Panc1 (cell line): Measurements from ENCODE around the gene TTC27. TPM values are rescaled to one million over a fixed set of nuclear protein-coding genes. Genes with fewer than 3 reads are reported as not detected.

ENCODE experiments used
- ATAC-seq: fragments of 200-7000 bp; cut with Tn5 transposase; 2 replicates; pipeline ENCODE4 v1.9.1; 2020; ENCODE audit warnings: mild to moderate bottlenecking, moderate library complexity
- BruUV-seq: library from RNA; stranded (reverse); fragments of 400-500 nt; replicated peaks from 2 replicates; lab custom pipeline; 2021; lab: Mats Ljungman, UMichigan
- CTCF ChIA-PET: fragments of 300-600 bp; sonication (Branson Sonifier 250); formaldehyde crosslinking; loops from one replicate; lab custom pipeline; 2022; ENCODE audit warnings: antibody characterized with exemption; lab: Charles Lee
- POLR2A ChIA-PET: fragments of 300-600 bp; sonication (Branson Sonifier 250); formaldehyde crosslinking; loops from one replicate; lab custom pipeline; 2022; ENCODE audit warnings: antibody characterized with exemption; lab: Charles Lee
- DNase-seq: peaks from one replicate; pipeline ENCODE4 v3.0.0-alpha.2; 2010; ENCODE audit warnings: low read depth, low spot score
- H3K27ac ChIP-seq: 2 replicates; pipeline ENCODE4 v1.5.1; 2011; ENCODE audit warnings: mild to moderate bottlenecking, low read length, inconsistent platforms
- H3K27me3 ChIP-seq: fragments of 200-500 bp; sonication (Bioruptor generic); 2 replicates; pipeline ENCODE4 v1.6.0; 2014; ENCODE audit warnings: low read length, inconsistent platforms; ENCODE audit not compliant: control insufficient read depth, insufficient read depth
- H3K36me3 ChIP-seq: fragments of 200-500 bp; sonication (Bioruptor generic); 2 replicates; pipeline ENCODE4 v1.5.1; 2014; ENCODE audit warnings: inconsistent platforms, mild to moderate bottlenecking, low read length, moderate library complexity; ENCODE audit not compliant: control insufficient read depth, insufficient read depth
- H3K4me1 ChIP-seq: 2 replicates; pipeline ENCODE4 v1.5.1; 2011; ENCODE audit warnings: inconsistent platforms, mild to moderate bottlenecking, low read length, moderate library complexity; ENCODE audit not compliant: control insufficient read depth, insufficient read depth
- H3K4me3 ChIP-seq, 2 experiments: 2 replicates each; pipeline ENCODE4 v1.5.1; 2011 to 2012; ENCODE audit warnings: low read depth in 2 of 2, low read length in 2 of 2, mild to moderate bottlenecking in 2 of 2, inconsistent platforms in 1 of 2, moderate library complexity in 1 of 2
- H3K9me3 ChIP-seq: fragments of 200-500 bp; sonication (Bioruptor generic); 2 replicates; pipeline ENCODE4 v1.5.1; 2014; ENCODE audit warnings: low read depth, mild to moderate bottlenecking, inconsistent platforms, low read length, moderate library complexity; ENCODE audit not compliant: control insufficient read depth, insufficient read depth
- POLR2AphosphoS5 ChIP-seq: IDR thresholded peaks from 2 replicates; pipeline ENCODE4 v1.6.1; 2012; ENCODE audit warnings: mild to moderate bottlenecking, low read depth, low read length, moderate library complexity
- SIN3A ChIP-seq: IDR thresholded peaks from 2 replicates; pipeline ENCODE4 v1.6.1; 2012; ENCODE audit warnings: low read depth, mild to moderate bottlenecking, low read length, moderate library complexity, borderline replicate concordance; ENCODE audit not compliant: insufficient read depth
- TCF7L2 ChIP-seq: IDR thresholded peaks from 2 replicates; pipeline ENCODE4 v1.6.1; 2011; ENCODE audit warnings: mild to moderate bottlenecking, low read depth, low read length, inconsistent platforms
- in situ Hi-C: cut with HindIII; loops from 2 replicates; pipeline ENCODE4 v1.10.0; 2016; ENCODE audit warnings: low sequenced_read_pairs, low pct_unique_long_range_greater_than_20kb
- intact Hi-C: fragments of 100-400 bp; cut with micrococcal nuclease; formaldehyde crosslinking; loops from one replicate; pipeline ENCODE4 v1.10.0; 2022; ENCODE audit not compliant: unreplicated experiment
- total RNA-seq: library from RNA; stranded (reverse); gene quantifications from one replicate; pipeline ENCODE4 v1.2.1, GENCODE V29; 2021; ENCODE audit not compliant: unreplicated experiment
- TF ChIP-seq, protein P1 (sequence below), 2 experiments: IDR thresholded peaks; 2 replicates each; pipeline ENCODE4 v1.6.1; 2011 to 2012; ENCODE audit warnings: low read depth in 2 of 2, control low read depth in 1 of 2, low read length in 1 of 2, mild to moderate bottlenecking in 1 of 2, moderate library complexity in 1 of 2; ENCODE audit not compliant: insufficient read depth in 1 of 2
- TF ChIP-seq, protein P2 (sequence below): fragments of 450-650 bp; IDR thresholded peaks from 2 replicates; pipeline ENCODE4 v1.5.1; 2017; ENCODE audit warnings: mild to moderate bottlenecking

The TTC27 gene
- total RNA-seq, 1 experiment from 2014 or later, result 24.7 TPM

DNA sequence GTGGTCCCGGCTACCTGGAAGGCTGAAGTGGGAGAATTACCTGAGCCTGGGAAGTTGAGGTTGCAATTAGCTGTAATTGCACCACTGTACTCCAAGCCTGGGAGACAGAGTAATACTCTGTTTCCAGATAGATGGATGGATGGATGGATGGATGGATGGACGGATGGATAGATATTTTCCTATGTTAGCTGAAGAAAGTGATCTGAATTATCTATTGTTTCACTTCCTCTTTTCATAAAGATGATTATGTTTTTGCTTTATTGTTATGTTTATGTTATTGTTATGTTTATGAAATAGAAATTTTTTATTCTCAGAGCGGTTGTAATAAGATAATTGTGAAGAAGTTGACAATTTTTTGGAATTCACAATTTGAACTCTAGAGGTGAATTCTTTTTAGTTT lies 33.3 kb upstream of the TTC27 start:
- Histone ChIP-seq H3K27me3 (no peaks in the 10 kb centered on the region), H3K4me1 (no peaks in the 10 kb centered on the region), H3K36me3 (peaks cover 21% of the 10 kb centered on the region), H3K4me3 (no peak overlapping the region), H3K27ac (no peak overlapping the region), H3K9me3 (no peaks in the 10 kb centered on the region)
- CTCF ChIA-PET, result no interaction called here
- DNase-seq (no peak), ATAC-seq (no peak)
- POLR2A ChIA-PET, result no interaction called here
- intact Hi-C loops, result no loop called here
- BruUV-seq, result no TSS peak
- TF ChIP-seq SIN3A (no peak), POLR2AphosphoS5 (no peak), TCF7L2 (no peak)
- TF ChIP-seq, protein P1, sequence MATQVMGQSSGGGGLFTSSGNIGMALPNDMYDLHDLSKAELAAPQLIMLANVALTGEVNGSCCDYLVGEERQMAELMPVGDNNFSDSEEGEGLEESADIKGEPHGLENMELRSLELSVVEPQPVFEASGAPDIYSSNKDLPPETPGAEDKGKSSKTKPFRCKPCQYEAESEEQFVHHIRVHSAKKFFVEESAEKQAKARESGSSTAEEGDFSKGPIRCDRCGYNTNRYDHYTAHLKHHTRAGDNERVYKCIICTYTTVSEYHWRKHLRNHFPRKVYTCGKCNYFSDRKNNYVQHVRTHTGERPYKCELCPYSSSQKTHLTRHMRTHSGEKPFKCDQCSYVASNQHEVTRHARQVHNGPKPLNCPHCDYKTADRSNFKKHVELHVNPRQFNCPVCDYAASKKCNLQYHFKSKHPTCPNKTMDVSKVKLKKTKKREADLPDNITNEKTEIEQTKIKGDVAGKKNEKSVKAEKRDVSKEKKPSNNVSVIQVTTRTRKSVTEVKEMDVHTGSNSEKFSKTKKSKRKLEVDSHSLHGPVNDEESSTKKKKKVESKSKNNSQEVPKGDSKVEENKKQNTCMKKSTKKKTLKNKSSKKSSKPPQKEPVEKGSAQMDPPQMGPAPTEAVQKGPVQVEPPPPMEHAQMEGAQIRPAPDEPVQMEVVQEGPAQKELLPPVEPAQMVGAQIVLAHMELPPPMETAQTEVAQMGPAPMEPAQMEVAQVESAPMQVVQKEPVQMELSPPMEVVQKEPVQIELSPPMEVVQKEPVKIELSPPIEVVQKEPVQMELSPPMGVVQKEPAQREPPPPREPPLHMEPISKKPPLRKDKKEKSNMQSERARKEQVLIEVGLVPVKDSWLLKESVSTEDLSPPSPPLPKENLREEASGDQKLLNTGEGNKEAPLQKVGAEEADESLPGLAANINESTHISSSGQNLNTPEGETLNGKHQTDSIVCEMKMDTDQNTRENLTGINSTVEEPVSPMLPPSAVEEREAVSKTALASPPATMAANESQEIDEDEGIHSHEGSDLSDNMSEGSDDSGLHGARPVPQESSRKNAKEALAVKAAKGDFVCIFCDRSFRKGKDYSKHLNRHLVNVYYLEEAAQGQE (IDR thresholded peaks at IDR 0.05; ENCODE audit: insufficient read depth in 1 of 2, low read depth in 2 of 2, low read length in 1 of 2), result no peak
- TF ChIP-seq, protein P2, sequence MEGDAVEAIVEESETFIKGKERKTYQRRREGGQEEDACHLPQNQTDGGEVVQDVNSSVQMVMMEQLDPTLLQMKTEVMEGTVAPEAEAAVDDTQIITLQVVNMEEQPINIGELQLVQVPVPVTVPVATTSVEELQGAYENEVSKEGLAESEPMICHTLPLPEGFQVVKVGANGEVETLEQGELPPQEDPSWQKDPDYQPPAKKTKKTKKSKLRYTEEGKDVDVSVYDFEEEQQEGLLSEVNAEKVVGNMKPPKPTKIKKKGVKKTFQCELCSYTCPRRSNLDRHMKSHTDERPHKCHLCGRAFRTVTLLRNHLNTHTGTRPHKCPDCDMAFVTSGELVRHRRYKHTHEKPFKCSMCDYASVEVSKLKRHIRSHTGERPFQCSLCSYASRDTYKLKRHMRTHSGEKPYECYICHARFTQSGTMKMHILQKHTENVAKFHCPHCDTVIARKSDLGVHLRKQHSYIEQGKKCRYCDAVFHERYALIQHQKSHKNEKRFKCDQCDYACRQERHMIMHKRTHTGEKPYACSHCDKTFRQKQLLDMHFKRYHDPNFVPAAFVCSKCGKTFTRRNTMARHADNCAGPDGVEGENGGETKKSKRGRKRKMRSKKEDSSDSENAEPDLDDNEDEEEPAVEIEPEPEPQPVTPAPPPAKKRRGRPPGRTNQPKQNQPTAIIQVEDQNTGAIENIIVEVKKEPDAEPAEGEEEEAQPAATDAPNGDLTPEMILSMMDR, result no peak
- in situ Hi-C loops, result no loop called here

DNA sequence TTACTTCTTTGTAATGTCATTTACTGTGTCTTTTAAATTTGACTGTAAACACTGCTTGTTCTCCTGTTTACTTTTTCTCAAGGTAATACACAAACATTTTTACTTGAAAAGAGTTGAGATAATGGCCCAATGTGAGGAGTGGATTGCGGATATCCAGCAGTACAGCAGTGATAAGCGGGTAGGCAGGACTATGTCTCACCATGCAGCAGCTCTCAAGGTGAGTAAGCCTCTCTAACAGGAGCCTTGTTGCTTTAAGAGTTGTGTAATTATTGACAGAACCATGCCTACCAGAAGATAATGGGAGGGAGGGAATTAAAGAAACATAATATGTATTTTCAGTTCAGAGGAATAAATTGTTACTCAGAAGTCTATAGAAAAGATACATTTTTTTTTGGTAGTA lies 16.5 kb upstream of the TTC27 start:
- peaks cover 6% of the 10 kb centered on the region for H3K36me3 ChIP-seq
- TF ChIP-seq, protein P1 (IDR thresholded peaks at IDR 0.05; ENCODE audit: insufficient read depth in 1 of 2, low read depth in 2 of 2, low read length in 1 of 2), result no peak
- TF ChIP-seq SIN3A (no peak), TCF7L2 (no peak), POLR2AphosphoS5 (no peak)
- TF ChIP-seq, protein P2, result no peak
- no peak for DNase-seq
- H3K27me3 ChIP-seq, result no peaks in the 10 kb centered on the region
- ChIA-PET POLR2A (no interaction called here), CTCF (no interaction called here)
- H3K4me1 ChIP-seq, result no peaks in the 10 kb centered on the region
- no peak overlapping the region for H3K4me3 ChIP-seq
- in situ Hi-C loops, result no loop called here
- no TSS peak for BruUV-seq
- intact Hi-C loops, result no loop called here
- no peak for ATAC-seq
- no peaks in the 10 kb centered on the region for H3K9me3 ChIP-seq
- H3K27ac ChIP-seq, result no peak overlapping the region
